ENCODE results near the gene HNRNPK. TPM values are rescaled to one million over a fixed set of nuclear protein-coding genes. Genes with fewer than 3 reads are reported as not detected.

The HNRNPK gene
- total and polyA plus RNA-seq, 10 of the 15 experiments (the other 5 are each of a cell fraction or from before 2014, with no cell fraction given) = 235 to 970 (median 652) TPM

- H3K27me3 ChIP-seq (replicated peaks in 1 of 2; ENCODE audit: control insufficient read depth in 2 of 2, insufficient read depth in 2 of 2, low read length in 1 of 2) = no peaks in the 10 kb centered on the region
- H3K9me3 ChIP-seq (replicated peaks; ENCODE audit: control insufficient read depth, insufficient read depth, low read length) = no peaks in the 10 kb centered on the region; the same call in 2 of the 3 replicates
- ChIA-PET RAD21 (ENCODE audit: unreplicated experiment) (interaction anchor here (1.4 to 2.1 kb wide), 2 partner anchors 9 to 317 kb away, joined by 4 to 8 read pairs; no protein-coding TSS in a partner anchor), POLR2A (interaction anchor here (0.6 to 2.7 kb wide), 10 partner anchors 13 to 317 kb away, joined by 4 to 12 read pairs (median 5); partner anchors contain the start of genes KIF27 and UBQLN1), SMC1A (ENCODE audit: uncharacterized antibody, unreplicated experiment) (interaction anchor here (1.3 to 2.2 kb wide), 2 partner anchors 58 to 282 kb away, joined by 3 to 6 read pairs; partner anchors contain the start of gene KIF27), CTCF (interaction anchor here (0.9 to 1.5 kb wide), 3 partner anchors 12 to 287 kb away, joined by 3 to 5 read pairs (median 4); no protein-coding TSS in a partner anchor)
- H3K79me2 ChIP-seq (ENCODE audit: control insufficient read depth, insufficient read depth, low read length) = peaks cover 99% of the 10 kb centered on the region
- H3K4me3 ChIP-seq = peak overlapping the region; percentile 72
- peak overlapping the region; percentile 94 for H3K27ac ChIP-seq (ENCODE audit: control insufficient read depth, insufficient read depth)
- peak; percentile 67 for ATAC-seq
- H3K4me2 ChIP-seq (ENCODE audit: control insufficient read depth, insufficient read depth) = peak overlapping the region; percentile 60
- no TSS peak for BruUV-seq (replicated peaks)
- H2AFZ ChIP-seq (ENCODE audit: control insufficient read depth, low read depth, low read length) = no peak overlapping the region
- intact Hi-C loops (cut with micrococcal nuclease; ENCODE audit: unreplicated experiment) (no loop called here), in situ Hi-C loops (cut with MboI) (loop anchor here (25.0 kb wide), 1 partner anchor 783 kb away; no protein-coding TSS in a partner anchor)
- DNase-seq (ENCODE audit: low read depth, low spot score) = no peak
- under 1% methylated on average over 25 of the region's 55 CpGs for WGBS (ENCODE audit: insufficient coverage, insufficient replicate concordance, low lambda C conversion rate, missing lambda C conversion rate)
- peaks cover 10% of the 10 kb centered on the region; the same call in 1 of the 2 replicates for H4K20me1 ChIP-seq (ENCODE audit: control insufficient read depth, insufficient read depth)
- H3K4me1 ChIP-seq (ENCODE audit: control insufficient read depth, insufficient read depth, low read length) = no peaks in the 10 kb centered on the region
- H3K9ac ChIP-seq (ENCODE audit: control insufficient read depth, insufficient read depth, low read length) = peak overlapping the region; percentile 98
- FAIRE-seq = no peak
- H3K36me3 ChIP-seq (ENCODE audit: control insufficient read depth in 2 of 2, insufficient read depth in 2 of 2, low read length in 1 of 2) = peaks cover 6 to 29% of the 10 kb centered on the region in 2 experiments
- no peak for TF ChIP-seq HDAC2 (IDR thresholded peaks at IDR 0.05)
- TF ChIP-seq SKIL (IDR thresholded peaks at IDR 0.05; ENCODE audit: low read depth, poor library complexity, severe bottlenecking) = no peak
- TF ChIP-seq SRF (IDR thresholded peaks at IDR 0.05; ENCODE audit: low read depth in 2 of 2, low read length in 2 of 2) = no peak
- no peak for TF ChIP-seq CTCF (IDR thresholded peaks at IDR 0.05 in 2 of 3, conservative IDR thresholded peaks at IDR 0.05 in 1 of 3; ENCODE audit: control insufficient read depth in 2 of 3, extremely low read depth in 1 of 3, insufficient read depth in 1 of 3, low read depth in 3 of 3, low read length in 3 of 3)
- TF ChIP-seq GABPA (IDR thresholded peaks at IDR 0.05; ENCODE audit: low read depth) = no peak
- no peak for TF ChIP-seq USF1 (IDR thresholded peaks at IDR 0.05; ENCODE audit: borderline replicate concordance, extremely low read length, insufficient read depth, low read depth, low read length)
- TF ChIP-seq POLR2AphosphoS5 (IDR thresholded peaks at IDR 0.05; ENCODE audit: low read length) = peak; percentile 46
- peak; percentile 45; the same call in 1 of the 2 replicates for TF ChIP-seq LARP7 (IDR thresholded peaks at IDR 0.05)
- TF ChIP-seq ZNF592 (IDR thresholded peaks at IDR 0.05) = no peak
- no peak for TF ChIP-seq ZNF217 (IDR thresholded peaks at IDR 0.05)
- peak; percentile 96 for TF ChIP-seq TAF1 (IDR thresholded peaks at IDR 0.05; ENCODE audit: borderline replicate concordance, low read depth, low read length)
- TF ChIP-seq PAX8 (IDR thresholded peaks at IDR 0.05) = no peak
Observed at GRCh38 chr9:83978992-83979811, 813 bp downstream of the HNRNPK start.
